Fibroblast of the aortic adventitia (primary cell): ENCODE measurements around the gene DNAJA2. TPM values are rescaled to one million over a fixed set of nuclear protein-coding genes. Genes with fewer than 3 reads are reported as not detected.

Experiments
- DNase-seq: peaks from one replicate; pipeline ENCODE4 v3.0.0-alpha.2; 2010; ENCODE audit warnings: low read depth
- H3K4me3 ChIP-seq: 2 replicates; pipeline ENCODE4 v1.5.1; 2011; ENCODE audit warnings: low read depth, mild to moderate bottlenecking, control low read depth, low read length, moderate library complexity
- CTCF ChIP-seq: IDR thresholded peaks from 2 replicates; pipeline ENCODE4 v1.5.1; 2011; ENCODE audit warnings: mild to moderate bottlenecking, low read length, control low read depth, inconsistent platforms; ENCODE audit not compliant: insufficient read depth
- total RNA-seq: library from RNA; depleted of rRNA; stranded (reverse); fragments of >200 nt; gene quantifications from 2 replicates; pipeline ENCODE4 v1.2.3, GENCODE V29; 2012; ENCODE audit warnings: low replicate concordance

The DNAJA2 gene
- total RNA-seq, 1 donor: 66.9 TPM

GRCh38 chr16:46922239-46922638 is 51.2 kb downstream of the DNAJA2 start:
- no peak for DNase-seq
- H3K4me3 ChIP-seq: no peak overlapping the region
- TF ChIP-seq CTCF: no peak

GRCh38 chr16:46920402-46921068 is 52.9 kb downstream of the DNAJA2 start:
- no peak overlapping the region for H3K4me3 ChIP-seq
- no peak for TF ChIP-seq CTCF
- DNase-seq: no peak

GRCh38 chr16:46918905-46919792 is 54.3 kb downstream of the DNAJA2 start:
- no peak for DNase-seq
- no peak for TF ChIP-seq CTCF
- H3K4me3 ChIP-seq: no peak overlapping the region

- no peak overlapping the region for H3K4me3 ChIP-seq
- no peak for DNase-seq
- TF ChIP-seq CTCF: no peak
These were observed 55.1 kb downstream of the DNAJA2 start for GRCh38 chr16:46918400-46918799.

- no peak for DNase-seq
- TF ChIP-seq CTCF: no peak
- no peak overlapping the region for H3K4me3 ChIP-seq
These were observed 56.5 kb downstream of the DNAJA2 start for GRCh38 chr16:46916980-46917379.

- H3K4me3 ChIP-seq: no peak overlapping the region
- TF ChIP-seq CTCF: no peak
- no peak for DNase-seq
These were observed 57.9 kb downstream of the DNAJA2 start for GRCh38 chr16:46915483-46916025.
